GM21576 (cell line): ENCODE data around the gene ANTXR2.
"Not testable (repeated sequence)": the region's sequence is repeated elsewhere in the genome, so short reads cannot be mapped to it uniquely, and the experiment has no call there.

Experiments
- ATAC-seq: cut with Tn5 transposase; IDR thresholded peaks from one replicate; pipeline ENCODE4 v1.9.1; 2021; ENCODE audit warnings: mild to moderate bottlenecking, moderate library complexity; ENCODE audit not compliant: unreplicated experiment

ANTXR2 gene

DNA sequence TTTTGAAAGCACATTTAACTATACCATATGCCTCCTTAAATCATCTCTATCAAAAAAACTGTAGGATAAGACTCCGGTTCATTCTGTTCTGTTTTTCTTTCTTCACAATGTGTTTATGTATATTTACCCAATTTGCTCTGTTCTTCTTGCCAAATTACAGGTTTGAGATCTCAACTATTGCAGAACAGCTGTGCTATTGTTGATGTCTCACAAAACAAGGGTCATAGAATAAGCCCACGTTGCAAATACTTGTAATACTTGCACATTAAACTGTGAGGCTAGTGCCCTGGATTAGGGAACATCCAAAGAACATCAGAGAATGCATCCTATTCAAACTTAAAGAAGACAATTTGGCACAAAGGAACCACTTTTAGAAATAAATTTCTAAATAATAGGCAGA, 45.4 kb downstream of the ANTXR2 start:
- no peak for ATAC-seq

DNA sequence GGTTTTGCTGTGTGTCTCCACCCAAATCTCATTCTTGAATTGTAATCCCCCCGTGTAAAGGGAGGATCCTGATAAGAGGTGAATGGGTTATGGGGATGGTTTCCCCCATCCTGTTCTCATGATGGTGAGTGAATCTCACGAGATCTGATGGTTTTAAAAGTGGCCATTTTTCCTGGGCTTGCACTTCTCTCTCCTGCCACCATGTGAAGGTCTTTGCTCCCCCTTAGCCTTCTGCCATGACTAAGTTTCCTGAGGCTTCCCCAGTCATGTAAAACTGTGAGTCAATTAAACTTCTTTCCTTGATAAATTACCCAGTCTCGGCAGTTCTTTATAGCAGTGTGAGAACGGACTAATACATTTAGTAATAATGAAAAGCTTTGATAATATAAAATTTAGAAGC, 46.9 kb downstream of the ANTXR2 start:
- ATAC-seq = no peak

DNA sequence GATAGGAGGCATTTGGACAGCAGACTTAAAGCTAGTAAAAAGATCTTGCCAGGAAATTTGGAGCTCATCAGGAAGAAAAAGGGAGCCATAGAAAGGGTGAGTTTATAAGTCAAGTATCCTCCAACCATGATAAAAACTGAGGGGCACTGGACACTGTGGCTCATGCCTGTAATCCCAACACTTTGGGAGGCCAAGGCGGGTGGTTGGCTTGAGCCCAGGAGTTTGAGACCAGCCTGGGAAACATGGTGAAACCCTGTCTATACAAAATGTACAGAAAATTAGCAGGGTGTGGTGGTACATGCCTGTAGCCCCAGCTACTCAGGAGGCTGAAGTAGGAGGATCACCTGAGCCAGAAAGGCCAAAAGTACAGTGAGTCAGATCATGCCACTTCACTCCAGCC, 48.7 kb downstream of the ANTXR2 start:
- ATAC-seq = no peak

DNA sequence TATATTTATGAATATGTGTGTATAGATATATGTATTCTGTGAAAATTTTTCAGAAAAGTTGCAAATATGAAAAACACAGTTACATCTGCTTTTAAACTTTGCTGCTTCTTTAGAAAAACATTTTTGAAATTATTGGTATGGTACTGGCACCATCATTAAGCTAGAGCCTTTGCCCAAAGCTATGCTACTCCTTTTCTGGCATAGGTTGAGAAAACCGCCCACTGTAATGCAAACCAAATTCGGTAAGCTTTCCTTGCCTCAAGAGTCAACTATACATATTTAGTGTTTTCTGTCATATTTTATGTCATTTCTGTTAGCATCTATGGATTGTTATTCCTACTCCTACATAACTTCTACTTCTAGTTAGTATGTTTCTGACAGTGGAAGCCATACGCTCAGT, 50.7 kb downstream of the ANTXR2 start:
- no peak for ATAC-seq

DNA sequence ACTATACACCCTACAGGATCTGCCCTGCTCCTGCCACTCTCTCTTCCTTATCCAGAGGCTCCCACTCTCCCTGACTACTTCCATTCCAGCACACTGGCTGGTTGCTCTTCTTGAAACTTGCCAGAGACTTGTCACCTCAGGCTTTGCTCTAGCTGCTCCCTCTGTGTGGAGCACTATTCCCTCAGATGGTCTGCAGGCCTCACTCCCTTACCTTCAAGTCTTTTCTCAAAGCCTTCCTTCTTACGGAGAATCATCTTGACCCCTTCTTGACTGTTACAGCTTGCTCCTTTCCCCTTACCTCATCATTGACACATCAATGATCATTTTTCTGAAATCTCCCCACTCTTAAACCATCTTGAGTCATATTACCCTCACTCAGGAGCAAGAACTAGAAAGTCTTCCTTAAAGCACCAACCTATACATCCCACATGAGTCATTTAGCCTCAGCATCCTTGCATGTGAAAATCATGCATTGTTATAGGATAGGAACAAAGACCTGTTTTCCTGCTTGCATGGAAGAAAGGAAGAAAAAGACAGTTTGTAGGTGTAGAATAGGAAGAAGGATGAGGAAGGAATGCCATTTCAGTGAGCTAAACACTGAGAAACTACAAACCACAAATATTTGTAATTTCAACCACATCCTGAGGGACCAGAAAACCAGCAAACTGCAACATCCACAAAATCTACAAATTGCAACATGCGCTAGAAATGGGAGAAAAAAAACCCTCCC, 55.7 kb downstream of the ANTXR2 start:
- no peak for ATAC-seq

DNA sequence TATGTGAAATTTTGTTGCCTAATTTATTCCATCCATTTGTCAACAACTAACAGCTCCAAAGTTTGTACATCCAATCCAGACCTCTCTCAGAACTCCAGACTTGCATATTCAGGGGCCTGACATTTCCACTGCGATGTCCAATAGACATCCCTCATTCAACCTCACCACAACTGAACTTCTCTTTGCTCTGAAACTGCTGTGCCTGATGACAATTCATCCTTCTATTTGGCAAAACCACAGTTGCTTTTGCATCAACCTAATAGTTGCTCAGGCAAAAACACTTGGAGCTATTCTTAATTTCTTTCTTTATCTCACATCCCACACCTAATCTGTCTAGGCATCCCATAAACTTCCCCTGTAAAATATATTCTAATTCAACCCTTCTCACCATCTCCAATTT, 56.5 kb downstream of the ANTXR2 start:
- no peak for ATAC-seq

DNA sequence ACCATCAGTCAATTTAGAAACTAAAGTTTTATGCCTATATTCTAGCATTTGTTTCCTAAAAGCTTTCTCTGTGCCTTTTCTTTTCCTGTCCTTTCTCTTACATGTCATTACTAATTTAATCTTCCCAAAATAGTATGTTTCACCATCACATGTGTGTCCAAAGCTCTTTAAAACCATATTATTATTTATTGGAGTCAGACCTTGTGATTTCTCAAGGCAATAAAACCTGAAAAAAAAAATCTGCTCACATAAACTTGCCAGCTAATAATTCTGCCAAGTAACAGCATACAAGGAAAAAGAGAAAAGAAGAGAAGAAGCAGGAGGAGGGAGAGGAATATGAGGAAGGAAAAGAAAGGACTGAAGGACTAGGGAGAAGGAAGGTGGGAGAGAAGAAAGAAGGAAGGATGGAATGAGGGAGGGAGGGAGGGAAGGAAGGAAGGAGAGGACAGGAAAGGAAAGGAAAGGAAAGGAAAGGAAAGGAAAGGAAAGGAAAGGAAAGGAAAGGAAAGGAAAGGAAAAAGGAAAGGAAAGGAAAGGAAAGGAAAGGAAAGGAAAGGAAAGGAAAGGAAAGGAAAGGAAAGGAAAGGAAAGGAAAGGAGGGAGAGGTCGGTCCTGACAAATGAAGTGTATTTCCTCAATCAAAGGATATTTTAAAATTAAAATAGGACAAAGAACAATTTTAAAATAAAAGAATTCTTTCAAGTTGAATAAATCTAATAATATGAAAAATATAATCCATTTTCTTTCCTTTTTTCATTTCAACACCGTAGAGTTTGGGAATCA, 57.4 kb downstream of the ANTXR2 start:
- ATAC-seq = no peak

DNA sequence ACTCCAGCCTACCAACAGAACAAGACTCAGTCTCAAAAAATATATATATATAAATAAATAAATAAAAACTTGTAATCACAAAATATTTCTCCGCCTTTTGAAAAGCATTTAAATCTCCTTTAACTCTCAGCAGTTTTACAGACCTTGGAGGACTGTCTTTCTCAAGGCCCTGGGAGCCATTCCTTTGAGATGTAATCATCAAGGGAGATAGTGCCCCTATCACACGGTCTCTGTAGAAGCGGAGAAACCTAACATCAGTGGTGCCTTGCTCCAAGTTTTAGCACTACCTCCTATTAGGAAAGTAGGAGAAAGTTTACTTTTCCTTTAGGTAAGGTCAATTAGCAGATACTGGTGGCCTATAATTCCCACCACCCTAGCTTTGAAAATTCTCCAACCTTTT, 58.5 kb downstream of the ANTXR2 start:
- no peak for ATAC-seq

DNA sequence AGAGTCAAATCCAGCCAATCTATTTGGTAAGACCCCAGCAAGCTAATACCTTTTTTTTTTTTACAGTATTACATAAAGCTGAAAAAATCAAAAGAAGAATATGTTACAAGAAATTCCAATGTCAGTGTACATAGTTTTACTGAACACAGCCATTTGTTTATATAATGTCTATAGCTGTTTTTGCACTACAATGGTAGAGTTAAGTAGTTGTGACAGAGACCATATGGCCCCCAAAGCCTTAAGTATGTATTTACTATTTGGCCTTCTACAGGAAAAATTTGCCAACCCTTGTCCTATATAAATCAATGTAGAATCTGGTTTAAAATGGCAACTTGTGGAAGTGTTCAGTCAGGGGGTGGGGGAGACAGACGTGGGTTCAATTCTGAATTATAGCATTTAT, 60.7 kb downstream of the ANTXR2 start:
- ATAC-seq = no peak

DNA sequence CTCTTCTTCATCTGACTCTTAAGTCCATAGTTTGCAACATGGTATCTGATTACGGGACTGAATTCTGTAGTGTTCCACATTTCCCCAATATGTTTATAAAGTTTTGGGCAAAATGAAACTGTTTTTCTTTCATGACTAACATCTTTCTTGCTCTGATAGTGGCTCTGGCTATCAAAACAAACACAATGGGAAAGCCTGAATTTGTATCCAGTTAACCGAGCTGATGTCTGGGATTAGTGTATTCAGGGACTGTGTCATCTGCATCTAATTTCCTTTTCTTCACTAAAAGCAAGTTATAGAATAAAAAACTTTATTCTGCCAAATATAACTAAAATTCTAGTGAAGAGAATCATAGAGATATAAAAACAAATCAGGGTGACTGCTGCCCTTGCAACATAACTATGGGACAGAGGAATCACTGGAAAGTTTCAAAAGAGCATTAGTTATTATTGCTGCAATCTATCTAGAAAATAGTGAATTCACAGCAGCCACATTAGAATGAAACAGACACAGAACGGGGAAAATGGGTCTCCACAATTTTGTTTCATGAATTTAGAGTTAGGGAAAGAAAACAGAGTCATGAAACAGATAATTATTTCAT, 61.3 kb downstream of the ANTXR2 start:
- ATAC-seq = no peak

DNA sequence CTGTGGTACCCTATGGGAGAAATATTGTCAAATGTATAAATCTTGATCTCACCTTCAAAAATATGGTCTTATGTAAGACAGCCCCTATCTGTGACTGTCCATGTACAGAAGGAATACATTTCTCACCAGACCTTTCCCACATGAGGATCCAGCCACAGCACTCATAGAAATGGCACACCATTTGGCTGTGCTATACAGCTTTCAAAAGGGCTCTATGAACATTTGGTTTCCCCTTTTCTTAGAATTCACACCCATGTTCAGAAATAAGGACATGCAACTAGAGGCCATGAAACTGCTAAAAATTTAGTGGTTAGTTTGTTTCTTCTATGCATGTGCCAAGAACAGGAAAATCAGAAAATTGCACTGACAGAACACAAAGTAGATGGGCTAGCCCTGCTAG, 62.7 kb downstream of the ANTXR2 start:
- no peak for ATAC-seq

DNA sequence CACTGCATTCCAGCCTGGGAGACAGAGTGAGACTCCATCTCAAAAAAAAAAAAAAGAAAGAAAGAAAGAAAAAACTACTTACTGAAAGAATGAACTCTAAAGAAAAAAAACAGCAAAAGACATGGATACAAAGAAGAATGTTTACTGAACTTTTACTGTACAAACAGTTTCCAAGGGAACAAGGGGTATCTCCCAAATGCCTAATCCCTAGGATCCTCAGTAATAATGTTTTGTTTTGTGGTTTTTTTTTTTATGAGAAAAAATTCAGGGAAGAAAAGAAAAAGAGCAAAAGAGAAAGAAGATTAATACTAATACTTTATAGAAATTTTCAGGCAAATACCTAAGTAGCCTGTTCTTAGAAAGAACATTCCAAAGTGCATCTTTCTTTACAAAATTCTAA, 63.2 kb downstream of the ANTXR2 start:
- ATAC-seq = no peak

DNA sequence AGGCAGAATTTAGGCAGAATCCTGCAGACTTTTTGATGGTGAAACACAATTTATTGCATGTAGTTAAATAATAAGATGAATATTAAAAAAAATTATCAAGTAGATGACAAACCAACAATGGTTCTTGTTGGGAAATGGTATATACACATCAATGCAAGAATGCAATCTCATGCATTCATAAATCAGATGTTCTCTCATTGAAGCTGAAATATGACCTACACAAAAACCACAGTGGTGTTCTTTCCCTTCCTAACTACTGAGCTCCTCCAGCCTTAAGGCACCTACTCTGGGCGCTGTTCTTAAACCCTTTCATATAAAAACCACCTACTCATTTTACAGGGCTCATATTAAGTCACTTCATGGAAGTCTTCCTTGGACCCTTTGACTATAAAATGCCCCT, 64.1 kb downstream of the ANTXR2 start:
- no peak for ATAC-seq

DNA sequence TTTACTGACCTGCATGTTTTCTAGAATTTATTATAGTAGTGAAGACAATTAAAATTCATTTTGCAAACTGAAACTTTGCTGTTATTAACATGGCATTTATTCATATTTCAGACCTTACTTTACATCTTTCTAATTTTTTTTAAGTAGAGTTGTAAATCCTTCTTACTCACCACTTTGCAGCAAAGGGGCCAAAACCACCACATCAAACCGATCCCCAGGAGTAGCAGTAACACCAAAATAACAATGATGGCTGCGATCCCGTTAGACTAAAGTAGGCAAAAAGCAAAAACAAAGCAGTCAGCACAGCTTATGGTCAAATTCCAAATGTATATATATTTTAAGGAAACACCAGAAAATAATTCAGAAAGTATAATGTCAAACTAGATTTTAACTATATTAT, 64.7 kb downstream of the ANTXR2 start:
- no peak for ATAC-seq

DNA sequence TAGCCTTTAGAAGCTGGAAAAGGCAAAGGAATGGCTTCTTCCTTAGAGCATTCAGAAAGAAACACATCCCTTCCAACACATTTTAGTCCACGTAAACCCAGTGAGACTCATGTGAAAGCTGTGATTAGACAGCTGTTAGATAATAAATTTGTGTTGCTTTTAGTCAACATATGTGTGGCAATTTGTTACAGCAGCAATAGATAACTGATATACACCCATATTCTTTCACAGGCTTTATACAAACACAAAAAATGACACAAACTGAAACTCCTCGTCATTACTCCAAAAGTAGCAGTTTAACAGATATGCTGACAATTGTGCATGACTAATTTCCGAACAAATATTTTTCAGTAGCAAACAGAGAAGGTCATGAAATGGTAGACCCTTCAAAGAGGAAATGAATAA, 65.3 kb downstream of the ANTXR2 start:
- ATAC-seq = peak; percentile 55

DNA sequence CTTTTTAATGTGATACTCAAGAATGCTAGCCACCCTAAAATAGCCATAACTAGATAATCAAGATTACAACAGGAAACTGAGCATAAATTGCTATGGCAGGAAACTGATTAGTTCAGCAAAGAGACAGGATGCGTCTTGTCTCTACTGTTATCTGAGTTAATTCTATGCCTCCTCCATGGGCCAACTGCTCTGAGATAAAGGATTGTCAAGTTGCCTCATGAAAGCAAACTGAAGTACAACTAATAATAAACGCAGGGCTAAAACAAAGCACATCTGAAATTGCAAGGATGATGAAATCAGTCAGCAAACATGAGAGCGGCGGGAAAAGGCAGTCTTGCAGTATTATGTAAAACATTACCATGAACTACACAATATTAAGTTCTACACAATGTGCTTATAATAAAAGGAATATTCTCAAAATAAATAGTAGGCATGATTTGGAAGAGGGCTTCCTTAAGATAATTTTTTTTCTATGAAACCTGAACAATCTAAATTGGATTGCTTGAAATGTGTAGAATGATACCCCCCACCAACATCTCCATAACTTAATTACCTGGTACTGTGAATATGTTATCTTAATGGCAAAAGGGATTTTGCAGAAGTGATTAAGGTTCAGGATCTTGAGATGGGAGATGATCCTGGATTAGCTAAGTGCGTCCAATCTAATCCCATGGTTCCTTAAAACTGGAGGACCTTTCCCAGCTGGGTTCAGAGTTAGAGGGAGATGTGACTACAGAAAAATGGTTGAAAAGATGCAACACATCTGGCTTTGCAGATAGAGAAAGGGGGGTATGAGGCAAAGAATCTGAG, 65.9 kb downstream of the ANTXR2 start:
- no peak for ATAC-seq

DNA sequence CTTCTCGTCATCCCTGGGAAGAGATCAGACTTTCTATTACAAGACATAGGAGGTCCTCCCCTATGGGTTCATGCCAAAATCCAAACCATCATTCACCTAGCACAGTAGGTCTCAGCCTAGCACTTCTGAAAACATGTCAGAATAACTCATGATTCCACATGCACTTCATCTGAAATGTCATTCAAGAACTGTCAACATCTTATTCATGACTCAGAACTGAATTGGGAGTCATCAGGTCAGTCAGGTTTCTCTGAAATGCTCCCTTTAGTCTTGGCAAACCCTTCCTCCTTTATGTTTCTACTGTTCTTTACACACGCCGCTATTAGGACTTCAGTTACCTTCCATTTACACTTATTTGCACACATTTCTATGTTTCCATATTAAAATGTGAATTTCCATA, 67.2 kb downstream of the ANTXR2 start:
- ATAC-seq = no peak

DNA sequence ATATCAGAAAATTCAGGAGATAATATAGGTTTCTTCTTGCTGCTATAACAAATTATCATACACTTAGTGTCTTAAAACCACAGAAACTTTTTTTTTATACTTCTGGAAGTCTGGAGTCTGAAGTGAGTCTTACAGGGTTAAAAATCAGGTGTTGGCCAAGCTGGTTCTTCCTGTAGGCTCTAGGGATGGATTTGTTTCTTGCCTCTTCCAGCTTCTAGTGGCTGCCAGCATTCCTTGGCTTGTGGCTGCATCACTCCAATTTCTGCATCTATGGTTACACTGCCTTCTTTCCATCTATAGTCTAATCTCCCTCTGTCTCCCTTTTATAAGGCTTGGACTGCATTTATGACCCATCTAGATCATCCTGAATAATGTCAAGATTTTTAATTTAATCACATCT, 68.7 kb downstream of the ANTXR2 start:
- no peak for ATAC-seq

DNA sequence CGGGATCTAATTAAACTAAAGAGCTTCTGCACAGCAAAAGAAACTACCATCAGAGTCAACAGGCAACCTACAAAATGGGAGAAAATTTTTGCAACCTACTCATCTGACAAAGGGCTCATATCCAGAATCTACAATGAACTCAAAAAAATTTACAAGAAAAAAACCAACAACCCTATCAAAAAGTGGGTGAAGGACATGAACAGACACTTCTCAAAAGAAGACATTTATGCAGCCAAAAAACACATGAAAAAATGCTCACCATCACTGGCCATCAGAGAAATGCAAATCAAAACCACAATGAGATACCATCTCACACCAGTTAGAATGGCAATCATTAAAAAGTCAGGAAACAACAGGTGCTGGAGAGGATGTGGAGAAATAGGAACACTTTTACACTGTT, 70.5 kb downstream of the ANTXR2 start:
- ATAC-seq = not testable (repeated sequence)

DNA sequence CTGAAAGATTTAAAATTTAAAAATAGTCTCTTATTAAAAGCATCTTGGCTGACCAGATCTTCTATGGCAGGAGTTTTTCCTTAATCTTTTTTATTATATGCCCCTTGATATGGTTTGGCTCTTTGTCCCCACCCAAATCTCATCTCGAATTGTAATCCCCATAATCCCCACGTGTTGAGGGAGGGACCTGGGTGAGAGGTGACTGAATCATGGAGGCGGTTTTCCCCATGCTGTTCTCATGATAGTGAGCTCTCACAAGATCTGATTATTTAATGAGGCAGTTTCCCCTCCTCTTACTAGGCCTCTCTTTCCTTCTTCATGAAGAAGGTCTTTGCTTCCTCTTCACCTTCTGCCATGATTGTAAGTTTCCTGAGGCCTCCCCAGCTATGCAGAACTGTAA, 74.0 kb downstream of the ANTXR2 start:
- not testable (repeated sequence) for ATAC-seq

DNA sequence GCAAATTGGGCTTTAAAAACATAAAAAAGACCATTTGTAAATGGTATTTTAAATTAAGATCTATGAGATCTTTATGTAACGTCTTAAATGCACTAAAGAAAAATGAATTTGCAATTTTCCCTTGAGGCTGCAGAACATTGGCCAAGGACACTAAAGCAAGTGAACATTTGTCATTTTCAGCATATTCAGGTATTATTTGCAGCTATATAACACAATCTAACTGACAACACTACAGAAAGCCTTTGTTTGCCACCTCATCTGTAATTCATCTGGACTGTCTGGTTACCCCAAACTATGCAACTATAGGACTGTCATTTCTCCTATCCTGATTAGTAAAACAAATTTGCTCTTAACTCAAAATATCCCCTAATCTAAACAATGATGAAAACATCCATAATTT, 74.8 kb downstream of the ANTXR2 start:
- no peak for ATAC-seq
